ENCODE measurements around the gene MIF. TPM values are rescaled to one million over a fixed set of nuclear protein-coding genes. Genes with fewer than 3 reads are reported as not detected.
"Not testable (repeated sequence)": the region's sequence is repeated elsewhere in the genome, so short reads cannot be mapped to it uniquely, and the experiment has no call there.

The MIF gene
- total RNA-seq, 4 donors from 2014 or later, result 77.1 to 189 (median 124) TPM

- Histone ChIP-seq H3K36me3 (no peaks in the 10 kb centered on the region), H3K4me1 (no peaks in the 10 kb centered on the region), H3K27ac (peak within 1 kb of the TSS; percentile 83 to 91), H3K27me3 (no peaks in the 10 kb centered on the region), H3K9me3 (no peaks in the 10 kb centered on the region), H3K4me3 (peak within 1 kb of the TSS; percentile 48 to 58)
- DNase-seq, result peak; percentile 96 to 97
- TF ChIP-seq CTCF (IDR thresholded peaks at IDR 0.05) (peak; percentile 31 to 62 (median 45)), POLR2A (IDR thresholded peaks at IDR 0.05) (peak; percentile 36 to 80)
- intact Hi-C loops (cut with DNase I; ENCODE audit: low total_unique reads), result no loop called here
These were observed 36.3 kb upstream of the MIF start, which contains the start of gene SLC2A11 for GRCh38 chr22:23857606-23858483. SLC2A11 (plus strand) TSS chr22:23857875; CDS start chr22:23858000, 125 bp downstream.

GRCh38 chr22:23858484-23858815, 35.7 kb upstream of the MIF start:
- peak overlapping the region; percentile 48 to 58 for H3K4me3 ChIP-seq
- no peaks in the 10 kb centered on the region for H3K4me1 ChIP-seq
- intact Hi-C loops (cut with DNase I; ENCODE audit: low total_unique reads), result no loop called here
- DNase-seq, result no peak
- no peaks in the 10 kb centered on the region for H3K36me3 ChIP-seq
- TF ChIP-seq POLR2A (IDR thresholded peaks at IDR 0.05) (no peak), CTCF (IDR thresholded peaks at IDR 0.05) (no peak)
- H3K9me3 ChIP-seq, result no peaks in the 10 kb centered on the region
- H3K27me3 ChIP-seq, result no peaks in the 10 kb centered on the region
- H3K27ac ChIP-seq, result peak overlapping the region; percentile 83 to 91

DNA sequence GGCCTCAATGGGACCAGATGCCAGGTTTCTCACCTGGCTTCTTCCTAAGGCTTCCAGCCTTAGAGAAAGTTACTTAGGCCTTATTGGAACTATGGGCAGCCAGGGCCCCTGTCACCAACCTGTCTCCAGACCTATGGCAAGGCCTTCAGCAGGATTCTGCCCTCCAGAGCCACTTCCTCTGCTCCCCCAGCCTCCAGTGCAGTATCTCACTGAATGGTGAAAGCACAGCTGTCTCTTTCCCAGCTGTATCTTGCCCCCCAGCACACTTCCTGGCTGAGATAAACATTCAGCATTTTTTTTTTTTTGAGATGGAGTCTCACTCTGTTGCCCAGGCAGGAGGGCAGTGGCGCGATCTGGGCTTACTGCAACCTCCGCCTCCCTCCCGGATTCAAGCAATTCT, 35.0 kb upstream of the MIF start:
- no peaks in the 10 kb centered on the region for H3K9me3 ChIP-seq
- no peak for DNase-seq
- H3K36me3 ChIP-seq, result no peaks in the 10 kb centered on the region
- intact Hi-C loops (cut with DNase I; ENCODE audit: low total_unique reads), result no loop called here
- TF ChIP-seq POLR2A (IDR thresholded peaks at IDR 0.05), result no peak
- TF ChIP-seq CTCF (IDR thresholded peaks at IDR 0.05), result no peak
- H3K4me1 ChIP-seq, result no peaks in the 10 kb centered on the region
- no peaks in the 10 kb centered on the region for H3K27me3 ChIP-seq
- H3K27ac ChIP-seq, result no peak overlapping the region
- no peak overlapping the region for H3K4me3 ChIP-seq

DNA sequence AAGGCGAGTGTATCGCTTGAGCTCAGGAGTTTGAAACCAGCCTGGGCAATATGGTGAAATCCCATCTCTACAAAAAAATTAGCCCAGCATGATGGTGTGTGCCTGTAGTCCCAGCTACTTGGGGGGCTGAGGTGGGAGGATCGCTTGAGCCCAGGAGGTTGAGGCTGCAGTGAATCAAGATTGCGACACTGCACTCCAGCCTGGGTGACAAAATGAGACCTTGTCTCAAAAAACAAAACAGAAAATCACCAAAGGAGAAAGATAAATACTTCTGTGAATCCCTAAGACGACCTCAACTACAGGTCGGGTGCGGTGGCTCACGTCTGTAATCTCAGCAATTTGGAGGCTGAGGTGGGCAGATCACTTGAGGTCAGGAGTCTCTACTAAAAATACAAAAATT, 34.0 kb upstream of the MIF start:
- intact Hi-C loops (cut with DNase I; ENCODE audit: low total_unique reads), result not testable (repeated sequence)

DNA sequence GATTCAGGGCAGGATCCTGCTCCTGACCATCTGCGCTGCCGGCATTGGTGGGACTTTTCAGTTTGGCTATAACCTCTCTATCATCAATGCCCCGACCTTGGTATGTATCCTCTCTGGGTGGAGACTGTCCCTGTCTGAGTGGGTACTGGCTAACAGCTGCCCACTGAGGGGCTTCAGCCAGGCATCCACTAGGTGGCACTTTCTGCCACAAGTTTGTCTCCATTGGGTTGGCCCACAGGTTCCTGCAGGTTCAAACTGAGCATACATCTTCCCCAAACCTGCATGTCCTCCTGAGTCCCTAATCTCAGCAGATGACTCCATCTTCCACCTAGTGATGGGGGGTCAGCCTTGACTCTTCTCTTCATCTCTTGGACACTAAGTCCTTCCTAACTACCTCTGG, 32.1 kb upstream of the MIF start:
- Histone ChIP-seq H3K36me3 (no peaks in the 10 kb centered on the region), H3K4me1 (no peaks in the 10 kb centered on the region), H3K27me3 (no peaks in the 10 kb centered on the region), H3K9me3 (no peaks in the 10 kb centered on the region), H3K4me3 (no peak overlapping the region), H3K27ac (no peak overlapping the region)
- TF ChIP-seq CTCF (IDR thresholded peaks at IDR 0.05) (peak in 2 of 4 experiments; percentile 8 to 14), POLR2A (IDR thresholded peaks at IDR 0.05) (no peak)
- DNase-seq, result no peak
- intact Hi-C loops (cut with DNase I; ENCODE audit: low total_unique reads), result no loop called here

More for the DNA sequence above, 34.0 kb upstream of the MIF start:
- not testable (repeated sequence) for H3K9me3 ChIP-seq, H3K4me1 ChIP-seq, DNase-seq, H3K27ac ChIP-seq, H3K4me3 ChIP-seq, H3K27me3 ChIP-seq, H3K36me3 ChIP-seq

DNA sequence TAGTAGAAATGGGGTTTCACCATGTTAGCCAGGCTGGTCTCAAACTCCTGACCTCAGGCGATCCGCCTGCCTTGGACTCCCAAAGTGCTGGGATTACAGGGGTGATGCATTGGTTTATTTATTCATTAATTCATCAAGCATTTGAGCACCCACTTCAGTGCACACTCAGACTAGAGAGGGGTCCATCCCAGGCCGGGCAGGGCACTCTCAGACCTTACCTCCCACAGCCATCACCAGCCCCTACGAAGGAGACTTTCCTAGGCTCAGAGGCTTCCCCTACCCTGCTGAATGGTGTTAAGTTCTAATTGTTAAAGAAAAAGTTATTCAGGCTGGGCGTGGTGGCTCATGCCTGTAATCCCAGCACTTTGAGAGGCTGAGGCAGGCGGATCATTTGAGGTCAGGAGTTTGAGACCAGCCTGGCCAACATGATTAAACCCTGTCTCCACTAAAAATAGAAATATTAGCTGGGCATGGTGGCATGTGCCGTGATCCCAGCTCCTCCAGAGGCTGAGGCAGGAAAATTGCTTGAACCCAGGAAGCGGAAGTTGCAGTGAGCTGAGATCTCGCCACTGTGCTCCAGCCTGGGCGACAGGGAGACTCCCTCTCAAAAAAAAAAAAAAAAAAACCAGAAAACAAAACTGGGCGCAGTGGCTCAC, 29.6 kb upstream of the MIF start:
- H3K27me3 ChIP-seq; H3K4me1 ChIP-seq; H3K27ac ChIP-seq; H3K9me3 ChIP-seq; H3K4me3 ChIP-seq; intact Hi-C loops (cut with DNase I; ENCODE audit: low total_unique reads); H3K36me3 ChIP-seq; DNase-seq: not testable (repeated sequence)
